ENCODE measurements around the gene CARD19. TPM values are rescaled to one million over a fixed set of nuclear protein-coding genes. Genes with fewer than 3 reads are reported as not detected.

The CARD19 gene
- total and polyA plus RNA-seq, 9 of the 15 experiments (the other 6 are each of a cell fraction or from before 2014, with no cell fraction given) = 0.90 to 34.9 (median 14.6) TPM

DNA sequence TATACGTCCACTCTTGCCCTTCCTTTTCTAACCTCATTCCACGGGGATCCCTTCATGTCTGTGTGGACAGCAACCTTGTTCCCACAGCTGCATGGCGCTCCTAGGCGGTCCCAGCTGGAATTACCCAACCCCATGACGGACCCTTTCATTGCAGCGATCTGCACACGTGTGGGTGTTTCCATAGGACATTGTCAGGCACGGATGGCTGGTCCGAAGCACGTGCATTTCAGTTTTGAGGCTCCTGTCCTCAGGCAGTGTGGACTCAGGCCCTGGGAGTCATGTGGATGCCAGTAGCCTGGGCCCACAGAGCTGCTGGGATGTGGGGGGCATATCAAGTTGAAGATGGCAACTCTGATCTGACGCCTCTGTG, 15.0 kb downstream of the CARD19 start (continued):
- TF ChIP-seq, protein P1, sequence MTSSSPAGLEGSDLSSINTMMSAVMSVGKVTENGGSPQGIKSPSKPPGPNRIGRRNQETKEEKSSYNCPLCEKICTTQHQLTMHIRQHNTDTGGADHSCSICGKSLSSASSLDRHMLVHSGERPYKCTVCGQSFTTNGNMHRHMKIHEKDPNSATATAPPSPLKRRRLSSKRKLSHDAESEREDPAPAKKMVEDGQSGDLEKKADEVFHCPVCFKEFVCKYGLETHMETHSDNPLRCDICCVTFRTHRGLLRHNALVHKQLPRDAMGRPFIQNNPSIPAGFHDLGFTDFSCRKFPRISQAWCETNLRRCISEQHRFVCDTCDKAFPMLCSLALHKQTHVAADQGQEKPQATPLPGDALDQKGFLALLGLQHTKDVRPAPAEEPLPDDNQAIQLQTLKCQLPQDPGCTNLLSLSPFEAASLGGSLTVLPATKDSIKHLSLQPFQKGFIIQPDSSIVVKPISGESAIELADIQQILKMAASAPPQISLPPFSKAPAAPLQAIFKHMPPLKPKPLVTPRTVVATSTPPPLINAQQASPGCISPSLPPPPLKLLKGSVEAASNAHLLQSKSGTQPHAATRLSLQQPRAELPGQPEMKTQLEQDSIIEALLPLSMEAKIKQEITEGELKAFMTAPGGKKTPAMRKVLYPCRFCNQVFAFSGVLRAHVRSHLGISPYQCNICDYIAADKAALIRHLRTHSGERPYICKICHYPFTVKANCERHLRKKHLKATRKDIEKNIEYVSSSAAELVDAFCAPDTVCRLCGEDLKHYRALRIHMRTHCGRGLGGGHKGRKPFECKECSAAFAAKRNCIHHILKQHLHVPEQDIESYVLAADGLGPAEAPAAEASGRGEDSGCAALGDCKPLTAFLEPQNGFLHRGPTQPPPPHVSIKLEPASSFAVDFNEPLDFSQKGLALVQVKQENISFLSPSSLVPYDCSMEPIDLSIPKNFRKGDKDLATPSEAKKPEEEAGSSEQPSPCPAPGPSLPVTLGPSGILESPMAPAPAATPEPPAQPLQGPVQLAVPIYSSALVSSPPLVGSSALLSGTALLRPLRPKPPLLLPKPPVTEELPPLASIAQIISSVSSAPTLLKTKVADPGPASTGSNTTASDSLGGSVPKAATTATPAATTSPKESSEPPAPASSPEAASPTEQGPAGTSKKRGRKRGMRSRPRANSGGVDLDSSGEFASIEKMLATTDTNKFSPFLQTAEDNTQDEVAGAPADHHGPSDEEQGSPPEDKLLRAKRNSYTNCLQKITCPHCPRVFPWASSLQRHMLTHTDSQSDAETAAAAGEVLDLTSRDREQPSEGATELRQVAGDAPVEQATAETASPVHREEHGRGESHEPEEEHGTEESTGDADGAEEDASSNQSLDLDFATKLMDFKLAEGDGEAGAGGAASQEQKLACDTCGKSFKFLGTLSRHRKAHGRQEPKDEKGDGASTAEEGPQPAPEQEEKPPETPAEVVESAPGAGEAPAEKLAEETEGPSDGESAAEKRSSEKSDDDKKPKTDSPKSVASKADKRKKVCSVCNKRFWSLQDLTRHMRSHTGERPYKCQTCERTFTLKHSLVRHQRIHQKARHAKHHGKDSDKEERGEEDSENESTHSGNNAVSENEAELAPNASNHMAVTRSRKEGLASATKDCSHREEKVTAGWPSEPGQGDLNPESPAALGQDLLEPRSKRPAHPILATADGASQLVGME (CRISPR knock-in tag; IDR thresholded peaks at IDR 0.05) = no peak
- TF ChIP-seq, protein P2, sequence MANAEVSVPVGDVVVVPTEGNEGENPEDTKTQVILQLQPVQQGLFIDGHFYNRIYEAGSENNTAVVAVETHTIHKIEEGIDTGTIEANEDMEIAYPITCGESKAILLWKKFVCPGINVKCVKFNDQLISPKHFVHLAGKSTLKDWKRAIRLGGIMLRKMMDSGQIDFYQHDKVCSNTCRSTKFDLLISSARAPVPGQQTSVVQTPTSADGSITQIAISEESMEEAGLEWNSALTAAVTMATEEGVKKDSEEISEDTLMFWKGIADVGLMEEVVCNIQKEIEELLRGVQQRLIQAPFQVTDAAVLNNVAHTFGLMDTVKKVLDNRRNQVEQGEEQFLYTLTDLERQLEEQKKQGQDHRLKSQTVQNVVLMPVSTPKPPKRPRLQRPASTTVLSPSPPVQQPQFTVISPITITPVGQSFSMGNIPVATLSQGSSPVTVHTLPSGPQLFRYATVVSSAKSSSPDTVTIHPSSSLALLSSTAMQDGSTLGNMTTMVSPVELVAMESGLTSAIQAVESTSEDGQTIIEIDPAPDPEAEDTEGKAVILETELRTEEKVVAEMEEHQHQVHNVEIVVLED (CRISPR knock-in tag; IDR thresholded peaks at IDR 0.05) = no peak
- TF ChIP-seq ZKSCAN8 (CRISPR knock-in tag; IDR thresholded peaks at IDR 0.05) = no peak
- no peak for TF ChIP-seq DNMT1 (IDR thresholded peaks at IDR 0.05)
- TF ChIP-seq EP400 (IDR thresholded peaks at IDR 0.05) = no peak

Data from K562 (cell line).